K562 (cell line): Measurements from ENCODE around the gene BCAS3.

Source experiments
- RCOR1 ChIP-seq, 2 experiments: IDR thresholded peaks; 2 replicates each; pipeline ENCODE4 v1.6.1; 2012; ENCODE audit warnings: low read depth in 2 of 2, low read length in 2 of 2, borderline replicate concordance in 1 of 2, improper control_type of control experiment in 1 of 2
- ZNF512 ChIP-seq: IDR thresholded peaks from 2 replicates; pipeline ENCODE4 v1.6.1; 2016; ENCODE audit warnings: missing genetic modification characterization, missing compliant biosample characterization

- no peak for TF ChIP-seq ZNF512
- TF ChIP-seq RCOR1 (IDR thresholded peaks at IDR 0.05; ENCODE audit: borderline replicate concordance in 1 of 2, low read depth in 2 of 2, low read length in 2 of 2): no peak
Observed at GRCh38 chr17:61326330-61326729, 648.7 kb downstream of the BCAS3 start.
